CD4-positive, alpha-beta T cell (primary cell): ENCODE measurements around the gene KIF3C. TPM values are rescaled to one million over a fixed set of nuclear protein-coding genes. Genes with fewer than 3 reads are reported as not detected.

ENCODE experiments used
- ATAC-seq: fragments of 200-7000 bp; cut with Tn5 transposase; one replicate; pipeline ENCODE4 v1.10.0; 2022; ENCODE audit warnings: mild to moderate bottlenecking; ENCODE audit not compliant: poor library complexity
- CTCF ChIA-PET: fragments of 350-600 bp; sonication (Branson Sonifier 250); formaldehyde crosslinking; loops from one replicate; lab custom pipeline; 2021; ENCODE audit warnings: antibody characterized with exemption, inconsistent platforms; lab: Charles Lee
- POLR2A ChIA-PET: fragments of 350-600 bp; sonication (Branson Sonifier 250); formaldehyde crosslinking; loops from one replicate; lab custom pipeline; 2021; ENCODE audit warnings: antibody characterized with exemption, inconsistent platforms; lab: Charles Lee
- DNase-seq, 14 experiments: peaks; one replicate each; pipeline ENCODE4 v3.0.0-alpha.2; 2013 to 2020; ENCODE audit warnings: mixed read lengths in 2 of 14
- H3K27ac ChIP-seq, 2 donors: one replicate each; pipeline versions ENCODE4 v1.5.1 to v1.7.0; 2013; ENCODE audit warnings: low read length in 2 of 2, low read depth in 1 of 2, mild to moderate bottlenecking in 1 of 2
- H3K27me3 ChIP-seq, 2 experiments: 1 replicate in 1 of 2; 2 replicates in 1 of 2; pipeline versions ENCODE4 v1.6.1 to v1.7.0; 2013; ENCODE audit warnings: low read length in 2 of 2, control low read depth in 1 of 2, mild to moderate bottlenecking in 1 of 2, moderate library complexity in 1 of 2; ENCODE audit not compliant: insufficient read depth in 2 of 2, control insufficient read depth in 1 of 2
- H3K36me3 ChIP-seq: one replicate; pipeline ENCODE4 v1.6.1; 2013; ENCODE audit warnings: low read length, control low read depth; ENCODE audit not compliant: insufficient read depth
- H3K4me1 ChIP-seq: one replicate; pipeline ENCODE4 v1.6.1; 2013; ENCODE audit warnings: low read length, control low read depth; ENCODE audit not compliant: insufficient read depth
- H3K4me3 ChIP-seq: one replicate; pipeline ENCODE4 v1.5.1; 2013; ENCODE audit warnings: mild to moderate bottlenecking, low read length, moderate library complexity
- H3K9me3 ChIP-seq, 2 experiments: 1 replicate in 1 of 2; 2 replicates in 1 of 2; pipeline versions ENCODE4 v1.6.1 to v1.7.0; 2013; ENCODE audit warnings: low read length in 2 of 2, mild to moderate bottlenecking in 2 of 2, control low read depth in 1 of 2, moderate library complexity in 1 of 2; ENCODE audit not compliant: control insufficient read depth in 1 of 2, insufficient read depth in 1 of 2
- H3K27ac Mint-ChIP-seq: one replicate; pipeline ENCODE4 v1.8.0; 2020; ENCODE audit warnings: mixed read lengths
- H3K27me3 Mint-ChIP-seq: one replicate; pipeline ENCODE4 v1.8.0; 2021; ENCODE audit warnings: mixed read lengths
- H3K36me3 Mint-ChIP-seq: one replicate; pipeline ENCODE4 v1.8.0; 2021; ENCODE audit warnings: low read depth, mixed read lengths
- H3K4me1 Mint-ChIP-seq: one replicate; pipeline ENCODE4 v1.8.0; 2021; ENCODE audit warnings: low read depth, mixed read lengths
- H3K4me3 Mint-ChIP-seq: one replicate; pipeline ENCODE4 v1.8.0; 2020; ENCODE audit warnings: mild to moderate bottlenecking, mixed read lengths
- H3K9me3 Mint-ChIP-seq: one replicate; pipeline ENCODE4 v1.8.0; 2020; ENCODE audit warnings: mixed read lengths
- CTCF ChIP-seq: fragments of 200-600 bp; IDR thresholded peaks from one replicate; pipeline ENCODE4 v1.8.0; 2022; ENCODE audit warnings: antibody characterized with exemption, mild to moderate bottlenecking
- intact Hi-C, 2 experiments: fragments of 100-400 bp; cut with DNase I in 1 of 2; cut with micrococcal nuclease in 1 of 2; formaldehyde crosslinking; loops; one replicate each; pipeline versions ENCODE4 v1.15.1 to v1.9.0; 2023 to 2025; cut with DNase I, micrococcal nuclease
- total RNA-seq, 174 experiments: library from RNA in 2 of 174; stranded (reverse) in 2 of 174; gene quantifications; one replicate each; pipeline ENCODE4 v1.2.3 and lab custom pipeline; 2021 to 2026

Gene KIF3C
- total RNA-seq, 2 experiments from 2014 or later, result 1.8 to 3.4 TPM

- Histone ChIP-seq H3K9me3 (no peaks in the 10 kb centered on the region), H3K4me3 (no peak overlapping the region), H3K27me3 (no peaks in the 10 kb centered on the region), H3K27ac (no peak overlapping the region), H3K4me1 (no peaks in the 10 kb centered on the region), H3K36me3 (no peaks in the 10 kb centered on the region)
- TF ChIP-seq CTCF, result no peak
- H3K9me3 Mint-ChIP-seq, result no peaks in the 10 kb centered on the region
- H3K36me3 Mint-ChIP-seq, result no peaks in the 10 kb centered on the region
- no peak overlapping the region for H3K4me3 Mint-ChIP-seq
- H3K4me1 Mint-ChIP-seq, result no peaks in the 10 kb centered on the region
- CTCF ChIA-PET, result no interaction called here
- H3K27me3 Mint-ChIP-seq, result no peaks in the 10 kb centered on the region
- DNase-seq (no peak), ATAC-seq (no peak)
- intact Hi-C loops, result no loop called here
- no peak overlapping the region for H3K27ac Mint-ChIP-seq
- POLR2A ChIA-PET, result no interaction called here
Measured at GRCh38 chr2:25926984-25927756, 55.1 kb downstream of the KIF3C start.

GRCh38 chr2:25922501-25922900 lies 59.8 kb downstream of the KIF3C start:
- H3K36me3 Mint-ChIP-seq, result no peaks in the 10 kb centered on the region
- H3K27ac ChIP-seq, result no peak overlapping the region
- no peaks in the 10 kb centered on the region for H3K9me3 Mint-ChIP-seq
- no peaks in the 10 kb centered on the region for H3K4me1 ChIP-seq
- H3K9me3 ChIP-seq, result no peaks in the 10 kb centered on the region
- ATAC-seq, result no peak
- no peaks in the 10 kb centered on the region for H3K4me1 Mint-ChIP-seq
- ChIA-PET CTCF (no interaction called here), POLR2A (no interaction called here)
- no peak overlapping the region for H3K27ac Mint-ChIP-seq
- no peak for TF ChIP-seq CTCF
- H3K4me3 ChIP-seq, result no peak overlapping the region
- H3K36me3 ChIP-seq, result no peaks in the 10 kb centered on the region
- intact Hi-C loops, result no loop called here
- no peaks in the 10 kb centered on the region for H3K27me3 Mint-ChIP-seq
- DNase-seq, result no peak
- H3K27me3 ChIP-seq, result no peaks in the 10 kb centered on the region
- no peak overlapping the region for H3K4me3 Mint-ChIP-seq

- ChIA-PET CTCF (no interaction called here), POLR2A (no interaction called here)
- H3K4me3 ChIP-seq, result no peak overlapping the region
- TF ChIP-seq CTCF, result no peak
- no peaks in the 10 kb centered on the region for H3K27me3 ChIP-seq
- no peak for DNase-seq
- Mint-ChIP-seq H3K27ac (no peak overlapping the region), H3K27me3 (no peaks in the 10 kb centered on the region), H3K4me1 (peaks cover 10% of the 10 kb centered on the region), H3K9me3 (no peaks in the 10 kb centered on the region), H3K4me3 (no peak overlapping the region), H3K36me3 (no peaks in the 10 kb centered on the region)
- H3K36me3 ChIP-seq, result no peaks in the 10 kb centered on the region
- no peaks in the 10 kb centered on the region for H3K9me3 ChIP-seq
- H3K4me1 ChIP-seq, result peaks cover 7% of the 10 kb centered on the region
- intact Hi-C loops, result no loop called here
- ATAC-seq, result no peak
- no peak overlapping the region for H3K27ac ChIP-seq
Measured at GRCh38 chr2:25920786-25921415, 61.4 kb downstream of the KIF3C start.
